GM21723 (cell line): Measurements from ENCODE around the gene SWT1.

ENCODE experiments used
- ATAC-seq: cut with Tn5 transposase; IDR thresholded peaks from one replicate; pipeline ENCODE4 v1.9.1; 2021; ENCODE audit warnings: mild to moderate bottlenecking, moderate library complexity; ENCODE audit not compliant: unreplicated experiment

The SWT1 gene, protein sequence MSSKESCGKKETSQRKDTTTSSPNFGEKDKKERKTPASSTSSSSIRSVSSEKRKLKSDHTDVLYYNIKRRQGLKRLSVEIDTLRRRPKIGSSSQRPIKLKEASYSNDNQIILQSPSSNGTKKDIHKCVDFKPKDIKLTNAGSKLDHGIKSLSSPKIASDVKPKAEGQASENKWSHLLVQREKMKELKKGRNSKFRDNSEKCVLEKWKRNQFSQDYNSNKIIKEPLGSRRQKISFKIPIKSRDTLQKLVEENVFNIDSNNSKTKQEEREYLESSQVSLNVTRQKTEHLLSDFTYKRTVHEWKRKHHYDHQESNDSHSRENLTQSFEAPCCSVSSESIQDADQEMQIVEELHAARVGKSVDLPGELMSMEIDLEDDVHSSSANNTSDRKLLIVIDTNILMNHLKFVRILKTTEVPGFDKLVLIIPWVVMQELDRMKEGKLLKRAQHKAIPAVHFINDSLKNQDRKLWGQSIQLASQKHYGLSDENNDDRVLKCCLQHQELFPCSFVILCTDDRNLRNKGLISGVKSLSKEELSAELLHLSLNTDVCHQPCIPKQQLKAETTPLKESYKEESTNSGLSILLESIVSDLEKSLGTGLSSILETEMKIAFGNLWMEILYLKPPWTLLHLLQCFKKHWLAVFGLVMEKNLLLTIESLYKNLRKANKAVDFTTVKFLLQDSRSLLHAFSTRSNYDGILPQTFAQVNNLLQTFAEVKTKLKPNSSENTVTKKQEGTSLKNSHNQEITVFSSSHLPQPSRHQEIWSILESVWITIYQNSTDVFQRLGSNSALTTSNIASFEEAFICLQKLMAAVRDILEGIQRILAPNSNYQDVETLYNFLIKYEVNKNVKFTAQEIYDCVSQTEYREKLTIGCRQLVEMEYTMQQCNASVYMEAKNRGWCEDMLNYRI

DNA sequence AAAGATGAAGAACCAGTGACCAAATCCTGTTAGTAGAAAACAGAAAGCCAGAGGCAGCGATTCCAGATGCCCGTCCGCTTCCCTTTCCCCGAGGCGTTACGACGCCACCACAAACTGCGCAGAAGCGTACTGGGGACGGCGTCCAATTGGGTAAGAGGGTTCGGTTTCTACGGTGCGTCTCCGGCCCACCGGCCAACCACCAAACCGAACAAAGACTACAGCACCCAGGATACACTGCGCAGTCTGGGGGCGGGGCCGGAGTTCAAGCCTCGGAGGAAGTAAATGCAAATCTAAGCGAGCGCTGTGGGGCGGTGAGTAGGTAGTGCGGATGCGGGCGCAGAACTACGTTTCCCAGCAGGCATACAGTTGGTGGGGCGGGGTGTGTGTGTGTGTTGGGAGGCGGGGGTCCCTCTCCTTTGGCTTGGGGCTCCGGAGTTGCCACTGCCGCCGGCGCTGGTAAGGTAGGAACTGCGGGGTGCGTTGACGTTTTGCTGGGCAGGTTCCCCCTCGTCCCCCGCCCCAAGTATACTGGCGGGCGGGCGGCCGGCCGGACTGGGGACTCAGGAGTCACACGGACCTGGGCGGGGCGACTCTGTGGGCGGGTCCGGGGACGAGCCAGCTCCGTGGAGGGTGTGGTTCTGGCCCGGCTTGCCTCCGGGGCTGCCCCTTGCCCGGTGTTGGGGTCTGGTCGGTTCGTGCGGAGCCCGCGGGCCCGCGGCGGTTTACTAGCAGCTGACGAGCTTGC lies at the start of gene SWT1, which contains the start of gene TRMT1L:
Gene SWT1, plus strand, starts transcription at position 314 of the 745 bp plus-strand sequence. CDS start 3,675 bp downstream, outside the sequence.
Gene TRMT1L, minus strand, starts transcription at position 100 of the 745 bp plus-strand sequence. CDS start 241 bp downstream, outside the sequence.
- ATAC-seq: peak; percentile 93

GRCh38 chr1:185108321-185108720 lies 48.6 kb upstream of the SWT1 start:
- ATAC-seq: no peak

DNA sequence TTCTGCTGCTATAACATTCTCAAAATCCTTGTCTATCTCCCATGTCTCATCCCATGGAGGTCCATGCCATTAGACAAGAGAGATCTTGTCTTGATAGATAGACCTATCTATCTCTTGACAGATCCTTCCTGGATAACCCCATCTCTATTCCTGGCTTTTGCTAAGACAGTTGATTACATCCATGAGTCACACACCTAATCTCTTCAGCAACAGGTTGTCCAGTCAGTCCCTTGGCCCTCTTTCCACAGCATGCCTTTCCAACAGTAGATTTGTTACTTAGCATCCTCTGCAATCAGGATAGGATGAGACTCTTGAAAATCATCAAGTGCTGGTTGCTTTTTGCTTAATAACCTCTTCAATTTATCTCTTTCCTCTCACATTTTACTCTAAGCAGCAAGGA lies 46.8 kb upstream of the SWT1 start:
- no peak for ATAC-seq

DNA sequence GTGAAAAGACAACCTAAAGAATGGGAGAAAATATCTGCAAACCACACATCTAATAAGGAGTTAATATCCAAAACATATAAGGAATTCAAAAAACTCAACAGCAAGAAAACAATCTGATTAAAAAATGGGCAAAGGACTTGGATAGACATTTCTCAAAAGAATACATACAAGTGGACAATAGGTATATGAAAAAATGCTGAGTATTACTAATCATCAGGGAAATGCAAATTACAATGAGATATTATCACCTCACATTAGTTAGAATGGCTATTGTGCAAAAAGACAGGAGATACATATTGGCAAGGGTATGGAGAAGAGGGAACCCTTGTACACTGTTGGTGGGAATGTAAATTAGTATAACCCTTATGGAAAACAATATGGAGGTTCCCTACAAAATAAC lies 45.1 kb upstream of the SWT1 start:
- no peak for ATAC-seq

DNA sequence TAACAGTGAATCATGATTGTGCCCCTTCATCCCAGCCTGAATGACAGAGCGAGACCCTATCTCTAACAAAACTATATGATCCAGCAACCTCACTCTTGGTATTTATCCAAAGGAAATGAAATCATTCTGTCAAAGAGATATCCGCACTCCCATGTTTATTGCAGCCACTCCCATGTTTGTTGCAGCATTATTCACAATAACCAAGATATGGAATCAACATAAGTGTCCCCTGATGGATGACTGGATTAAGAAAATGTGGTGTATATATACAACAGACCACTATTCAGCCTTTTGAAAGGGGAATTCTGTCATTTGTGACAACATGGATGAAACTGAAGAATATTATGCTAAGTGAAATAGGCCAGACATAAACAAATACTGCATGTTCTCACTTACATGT lies 44.6 kb upstream of the SWT1 start:
- ATAC-seq: no peak

DNA sequence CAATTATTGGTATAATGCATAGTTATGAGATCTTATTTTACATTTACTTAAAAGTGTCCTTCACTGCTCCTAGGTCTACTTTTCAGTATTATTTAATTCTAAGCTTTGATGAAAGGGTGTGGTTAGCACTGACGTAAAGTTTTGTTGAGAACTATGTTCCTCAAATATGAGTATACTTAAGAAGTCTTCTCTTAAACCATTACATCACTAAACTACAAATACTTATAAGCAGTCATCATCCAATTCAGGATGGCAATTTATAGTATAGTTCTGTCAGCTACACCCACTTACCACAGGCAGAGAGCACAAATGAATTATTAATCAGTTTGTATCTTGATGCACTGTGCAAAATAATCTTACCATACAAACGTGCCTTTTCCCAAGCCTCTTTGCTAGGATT lies 27.3 kb upstream of the SWT1 start:
- ATAC-seq: no peak

- ATAC-seq: no peak
These were observed 24.4 kb upstream of the SWT1 start for GRCh38 chr1:185132534-185132933.

GRCh38 chr1:185137896-185138545 lies 18.9 kb upstream of the SWT1 start:
- ATAC-seq: no peak

DNA sequence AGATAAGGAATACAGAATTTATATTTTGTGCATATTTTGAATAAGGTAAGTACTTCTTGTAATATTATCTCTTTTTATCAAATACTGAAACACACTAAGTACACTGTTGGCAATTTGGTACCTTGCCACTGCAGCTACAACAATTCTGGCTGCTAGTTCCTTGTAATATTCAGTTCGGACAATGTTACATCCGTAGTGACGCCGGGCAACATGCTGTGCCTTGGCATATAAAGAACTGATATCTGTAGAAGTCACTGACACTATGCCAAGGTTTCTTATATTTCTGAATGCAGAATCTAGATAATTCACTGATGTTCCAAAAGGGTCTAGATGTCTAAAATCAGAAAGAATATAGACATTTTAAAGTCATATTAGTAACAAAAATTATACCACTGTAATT lies 17.7 kb upstream of the SWT1 start:
- ATAC-seq: no peak

DNA sequence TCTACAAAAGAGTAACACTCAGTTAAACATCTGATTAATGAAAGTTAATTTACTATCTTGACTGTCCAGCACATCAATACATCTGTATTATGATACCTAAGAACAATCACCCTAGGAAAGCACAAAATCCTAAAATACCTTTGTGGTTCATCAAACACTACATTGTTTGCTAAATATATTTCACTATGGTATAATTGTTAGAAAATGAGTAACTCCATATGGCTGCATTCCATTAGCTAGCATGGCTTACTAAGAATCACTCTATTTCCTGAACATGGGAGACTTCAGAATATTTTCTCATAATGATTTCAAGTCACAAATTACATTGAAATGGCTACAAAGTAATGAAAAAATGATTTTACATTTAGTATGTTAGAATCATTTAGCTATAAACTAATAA lies 12.7 kb upstream of the SWT1 start:
- ATAC-seq: no peak

GRCh38 chr1:185151215-185151614 lies 5.8 kb upstream of the SWT1 start:
- ATAC-seq: no peak

GRCh38 chr1:185152187-185152767 lies 4.7 kb upstream of the SWT1 start:
- no peak for ATAC-seq

- ATAC-seq: no peak
These were observed 2.0 kb upstream of the SWT1 start for GRCh38 chr1:185154912-185155513.

DNA sequence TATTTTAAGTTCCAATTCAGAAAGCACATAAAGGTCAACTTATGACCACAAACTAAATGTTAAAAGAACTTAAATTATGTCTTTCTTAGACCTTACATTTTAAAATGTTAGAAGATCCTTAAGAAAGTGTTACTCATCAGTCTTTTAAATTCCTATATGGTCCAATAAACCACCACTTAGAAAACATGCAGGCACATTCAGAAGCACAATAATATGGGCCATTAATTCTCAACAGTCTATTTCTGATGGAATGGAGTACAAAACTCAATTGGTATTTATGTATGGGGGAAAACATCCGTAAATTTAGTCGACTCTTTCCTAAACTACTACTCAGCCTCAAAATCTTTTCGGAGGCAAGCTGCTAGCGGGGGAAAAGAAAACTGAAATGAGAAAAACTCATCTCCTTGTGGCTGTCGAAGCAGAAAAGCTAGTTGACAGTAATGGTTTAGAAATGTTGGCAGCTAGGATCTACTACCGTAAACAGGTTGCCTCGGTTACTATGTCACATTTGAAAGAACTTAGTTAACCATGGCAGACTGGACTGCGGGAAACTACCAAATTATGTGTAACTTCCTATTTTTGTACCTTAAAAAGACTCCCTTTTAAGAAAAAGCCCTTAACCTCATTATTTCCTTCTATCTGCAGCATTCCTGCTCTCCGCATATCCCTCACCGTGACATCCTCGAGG lies 1.2 kb upstream of the SWT1 start:
- ATAC-seq: no peak

DNA sequence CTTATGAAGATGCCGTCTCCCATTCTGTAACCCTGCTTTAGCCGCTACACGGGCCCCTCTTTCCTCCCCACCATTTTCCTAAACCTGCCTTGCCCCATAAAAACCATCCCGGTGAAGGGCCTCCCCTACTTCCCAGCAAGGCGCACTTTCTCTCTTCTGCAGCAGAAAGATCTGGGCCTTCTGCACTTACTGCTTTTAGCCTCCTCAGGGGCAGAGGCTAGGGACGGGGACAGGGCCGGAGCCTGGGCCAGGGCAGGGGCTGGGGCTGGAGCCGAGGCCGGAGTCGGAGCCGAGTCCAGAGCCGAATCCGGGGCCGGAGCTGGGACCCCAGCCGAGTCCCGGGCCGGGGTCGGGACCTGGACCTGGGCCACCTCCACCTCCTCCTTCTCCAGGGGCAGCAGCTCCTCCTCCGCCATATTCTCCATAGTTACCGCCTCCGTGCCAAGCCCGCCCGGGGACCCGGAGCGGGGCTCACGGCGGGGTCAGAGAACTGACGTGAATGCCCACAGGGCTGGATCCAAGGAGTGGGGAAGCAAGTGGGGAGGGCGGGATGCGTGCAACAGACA lies 596 bp upstream of the SWT1 start:
- ATAC-seq: peak; percentile 37

DNA sequence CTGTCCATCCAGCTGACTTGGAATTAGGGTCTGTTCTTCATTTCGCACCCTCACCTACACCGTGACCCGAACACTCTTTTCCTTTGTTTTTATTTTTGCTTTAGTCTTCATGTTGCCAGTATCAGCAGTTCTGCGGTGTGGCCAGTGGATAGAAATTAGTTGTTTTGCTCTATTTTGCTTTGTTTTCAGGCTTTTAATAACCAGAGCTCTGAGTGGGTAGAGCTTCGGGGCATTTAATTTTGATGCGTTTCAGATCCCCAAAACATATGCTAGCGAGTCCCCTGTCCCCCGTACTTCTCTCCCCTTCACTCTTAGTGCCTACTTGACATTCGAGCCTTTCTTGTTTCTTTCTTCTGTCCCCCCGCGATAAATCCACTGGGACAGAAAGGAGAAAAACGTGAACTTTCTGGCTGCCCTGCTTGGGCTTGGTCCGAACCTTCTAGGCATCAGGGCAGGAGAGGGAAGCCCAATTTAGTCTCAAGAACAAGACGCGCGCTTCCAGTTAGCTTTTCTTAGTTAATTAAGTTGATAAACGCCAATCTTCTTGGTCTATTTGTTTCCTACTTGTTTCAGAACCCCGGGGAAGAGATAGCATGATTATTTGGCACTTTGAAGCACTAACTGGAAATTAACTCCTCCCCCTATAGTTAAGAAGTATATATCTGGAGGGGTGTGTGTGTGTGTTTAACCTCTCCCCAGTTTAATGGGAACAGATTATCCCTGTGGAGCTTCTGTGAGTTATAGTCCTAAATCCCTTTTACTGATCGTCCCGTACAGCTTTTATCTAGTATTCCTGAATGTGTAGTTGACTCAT lies 839 bp downstream of the SWT1 start:
- ATAC-seq: no peak

- ATAC-seq: no peak
These were observed 1.8 kb downstream of the SWT1 start for GRCh38 chr1:185158800-185159199.

- no peak for ATAC-seq
These were observed 3.0 kb downstream of the SWT1 start for GRCh38 chr1:185159966-185160365.
